ENCODE results near the gene PRKG1. TPM values are rescaled to one million over a fixed set of nuclear protein-coding genes. Genes with fewer than 3 reads are reported as not detected.

Gene PRKG1
- total and polyA plus RNA-seq, 2 of the 4 experiments (the other 2 are of a cell fraction): 3.5 to 18.3 TPM

GRCh38 chr10:51251110-51251509 lies 176.8 kb downstream of the PRKG1 start:
- no peak overlapping the region for H2BK120ac ChIP-seq (ENCODE audit: low read depth, low read length)
- no peak for ATAC-seq (ENCODE audit: low read depth)
- no CpG with 5 or more reads among the region's 1 CpG for WGBS, 2 experiments (ENCODE audit: extremely low coverage in 2 of 2, insufficient read length in 1 of 2)
- no peak for TF ChIP-seq POLR2A (IDR thresholded peaks at IDR 0.05; ENCODE audit: low read depth, low read length)
- no peak for TF ChIP-seq RFX5 (IDR thresholded peaks at IDR 0.05; ENCODE audit: low read depth, low read length)
- no peak for TF ChIP-seq BHLHE40 (IDR thresholded peaks at IDR 0.05; ENCODE audit: low read depth, low read length)
- TF ChIP-seq ELK1 (IDR thresholded peaks at IDR 0.05; ENCODE audit: borderline replicate concordance, low read depth, low read length): no peak
- TF ChIP-seq MXI1 (IDR thresholded peaks at IDR 0.05; ENCODE audit: borderline replicate concordance, low read depth, low read length): no peak
- TF ChIP-seq CHD1 (IDR thresholded peaks at IDR 0.05; ENCODE audit: low read depth, low read length): no peak
- TF ChIP-seq RCOR1 (IDR thresholded peaks at IDR 0.05; ENCODE audit: insufficient replicate concordance, low read length): no peak
- TF ChIP-seq USF2 (IDR thresholded peaks at IDR 0.05; ENCODE audit: low read depth, low read length): no peak
- no peak for TF ChIP-seq SMC3 (IDR thresholded peaks at IDR 0.05; ENCODE audit: low read depth, low read length)
- no peak for TF ChIP-seq NFE2L2 (IDR thresholded peaks at IDR 0.05; ENCODE audit: low read depth, low read length)
- no peak for TF ChIP-seq CEBPB (IDR thresholded peaks at IDR 0.05; ENCODE audit: low read depth, low read length)
- TF ChIP-seq CTCF (conservative IDR thresholded peaks at IDR 0.05; ENCODE audit: low read depth, low read length): no peak
- no peak for TF ChIP-seq MAZ (IDR thresholded peaks at IDR 0.05; ENCODE audit: borderline replicate concordance, low read depth, low read length)
- no peak for TF ChIP-seq FOS (IDR thresholded peaks at IDR 0.05; ENCODE audit: low read depth, low read length)
- TF ChIP-seq RAD21 (IDR thresholded peaks at IDR 0.05; ENCODE audit: low read length): no peak
- H3K27ac ChIP-seq (ENCODE audit: insufficient read depth, low read length): no peak overlapping the region
- CTCF ChIA-PET: interaction anchor here (1.8 kb wide), 1 partner anchor 139 kb away, joined by 3 read pairs; no protein-coding TSS in a partner anchor
- dilution Hi-C loops (cut with HindIII; ENCODE audit: low sequenced_read_pairs, unreplicated experiment) (no loop called here), in situ Hi-C loops (cut with MboI; ENCODE audit: low sequenced_read_pairs) (no loop called here), intact Hi-C loops (cut with micrococcal nuclease) (no loop called here)
- H3K18ac ChIP-seq (ENCODE audit: low read depth, low read length): no peak overlapping the region
- no peak overlapping the region for H2AK9ac ChIP-seq (replicated peaks; ENCODE audit: low read depth, low read length, poor library complexity)
- no peak overlapping the region for H3K4ac ChIP-seq (ENCODE audit: low read depth, low read length)
- peaks cover 5 to 12% of the 10 kb centered on the region in 2 experiments; a peak in 1 of 4 replicates for H3K79me1 ChIP-seq (ENCODE audit: low read depth in 1 of 2, low read length in 2 of 2)
- H4K91ac ChIP-seq (ENCODE audit: insufficient read depth, low read depth, low read length): no peak overlapping the region
- no peaks in the 10 kb centered on the region for H3K9me1 ChIP-seq (ENCODE audit: insufficient read depth, low read length)
- H2BK15ac ChIP-seq (ENCODE audit: low read depth, low read length): no peak overlapping the region
- no TSS peak for BruUV-seq (replicated peaks)
- H3K9me3 ChIP-seq (ENCODE audit: control insufficient read depth, insufficient read depth, low read length): no peaks in the 10 kb centered on the region
- H3K14ac ChIP-seq (replicated peaks; ENCODE audit: low read depth, low read length): no peak overlapping the region
- H2AFZ ChIP-seq (replicated peaks; ENCODE audit: low read length, poor library complexity): no peak overlapping the region
- H4K5ac ChIP-seq (ENCODE audit: low read depth, low read length): no peak overlapping the region
- no peak overlapping the region for H3K23ac ChIP-seq (ENCODE audit: low read depth, low read length)
- DNase-seq: no peak
- no peak overlapping the region for H3K4me2 ChIP-seq (ENCODE audit: low read depth, low read length)
- no peak overlapping the region for H3K4me3 ChIP-seq (ENCODE audit: insufficient read depth, low read depth, low read length)
- no peak overlapping the region for H4K8ac ChIP-seq (ENCODE audit: low read depth in 2 of 2, low read length in 2 of 2)
- no peaks in the 10 kb centered on the region; the same call in 1 of the 2 replicates for H4K20me1 ChIP-seq (ENCODE audit: insufficient read depth, low read length)
- H2BK20ac ChIP-seq (ENCODE audit: low read depth, low read length): no peak overlapping the region
- H3K4me1 ChIP-seq (ENCODE audit: control insufficient read depth, insufficient read depth, low read length): no peaks in the 10 kb centered on the region
- no peaks in the 10 kb centered on the region for H3K36me3 ChIP-seq (ENCODE audit: control insufficient read depth, insufficient read depth, low read length)
- no peak overlapping the region for H3K9ac ChIP-seq (ENCODE audit: low read depth, low read length)
- no peak overlapping the region for H2BK5ac ChIP-seq (ENCODE audit: low read depth, low read length, poor library complexity, severe bottlenecking)
- POLR2A ChIA-PET (ENCODE audit: unreplicated experiment): no interaction called here
- H3K56ac ChIP-seq (ENCODE audit: extremely low read depth, insufficient read depth, low read length): no peak overlapping the region
- no peak overlapping the region for H2AK5ac ChIP-seq (ENCODE audit: low read depth, low read length)
- no peaks in the 10 kb centered on the region for H3K27me3 ChIP-seq (ENCODE audit: control insufficient read depth, insufficient read depth, low read length)
